Small intestine (tissue), 7 donors: Measurements from ENCODE around the gene CERS4. TPM values are rescaled to one million over a fixed set of nuclear protein-coding genes. Genes with fewer than 3 reads are reported as not detected.
"Not testable (repeated sequence)": the region's sequence is repeated elsewhere in the genome, so short reads cannot be mapped to it uniquely, and the experiment has no call there.

Source experiments
- DNase-seq, 2 donors: peaks; one replicate each; pipeline versions ENCODE4 v3.0.0 to v3.0.0-alpha.2; 2013
- FAIRE-seq: peaks from 2 replicates; lab custom pipeline; 2012; peaks lifted over from hg19 to GRCh38; lab: Jason Lieb, UNC
- H3K27ac ChIP-seq, 3 donors: one replicate each; pipeline ENCODE4 v1.5.1; 2013; ENCODE audit warnings: low read length in 2 of 3, mild to moderate bottlenecking in 2 of 3, control low read depth in 1 of 3, inconsistent platforms in 1 of 3, low read depth in 1 of 3, moderate library complexity in 1 of 3
- H3K27me3 ChIP-seq, 3 donors: one replicate each; pipeline ENCODE4 v1.6.1; 2013; ENCODE audit warnings: low read length in 3 of 3, inconsistent platforms in 1 of 3; ENCODE audit not compliant: control insufficient read depth in 3 of 3, insufficient read depth in 3 of 3
- H3K36me3 ChIP-seq, 3 donors: one replicate each; pipeline ENCODE4 v1.6.1; 2013; ENCODE audit warnings: low read length in 3 of 3, inconsistent platforms in 1 of 3, low read depth in 1 of 3, mild to moderate bottlenecking in 1 of 3, moderate library complexity in 1 of 3; ENCODE audit not compliant: control insufficient read depth in 3 of 3, insufficient read depth in 2 of 3
- H3K4me1 ChIP-seq, 3 donors: one replicate each; pipeline ENCODE4 v1.6.1; 2013; ENCODE audit warnings: low read length in 2 of 3, inconsistent platforms in 1 of 3, low read depth in 1 of 3, mild to moderate bottlenecking in 1 of 3, moderate library complexity in 1 of 3; ENCODE audit not compliant: control insufficient read depth in 3 of 3, insufficient read depth in 2 of 3
- H3K4me3 ChIP-seq, 3 donors: one replicate each; pipeline ENCODE4 v1.5.1; 2013; ENCODE audit warnings: low read length in 3 of 3, control low read depth in 1 of 3, inconsistent platforms in 1 of 3, low read depth in 1 of 3, mild to moderate bottlenecking in 1 of 3, moderate library complexity in 1 of 3
- H3K9me3 ChIP-seq, 2 donors: one replicate each; pipeline ENCODE4 v1.6.1; 2013; ENCODE audit warnings: low read depth in 1 of 2, low read length in 1 of 2; ENCODE audit not compliant: control insufficient read depth in 2 of 2, insufficient read depth in 1 of 2
- WGBS, 3 donors: extraction: QIAGEN DNeasy Blood & Tissue Kit; methylation state at CpG; one replicate each; pipeline ENCODE4 v1.1.7; 2013; 5-methylcytosine and 5-hydroxymethylcytosine counted together
- polyA plus RNA-seq, 4 donors: library from polyadenylated mRNA; stranded (reverse) in 3 of 4; unstranded in 1 of 4; fragments of 200-250 nt in 3 of 4; fragments of 120-200 nt in 1 of 4; gene quantifications; one replicate each; pipeline versions ENCODE4 v1.2.1 to v1.2.3, GENCODE V29; 2013
- donor health status: healthy with polysubstance abuse.
- donor health status: control.
- donor health status: control.
- donor health status: Bipolar disorder and iron deficiency.
- donor health status: healthy.

The CERS4 gene
- polyA plus RNA-seq, 4 donors = 0.89 to 127 (median 9.5) TPM

DNA sequence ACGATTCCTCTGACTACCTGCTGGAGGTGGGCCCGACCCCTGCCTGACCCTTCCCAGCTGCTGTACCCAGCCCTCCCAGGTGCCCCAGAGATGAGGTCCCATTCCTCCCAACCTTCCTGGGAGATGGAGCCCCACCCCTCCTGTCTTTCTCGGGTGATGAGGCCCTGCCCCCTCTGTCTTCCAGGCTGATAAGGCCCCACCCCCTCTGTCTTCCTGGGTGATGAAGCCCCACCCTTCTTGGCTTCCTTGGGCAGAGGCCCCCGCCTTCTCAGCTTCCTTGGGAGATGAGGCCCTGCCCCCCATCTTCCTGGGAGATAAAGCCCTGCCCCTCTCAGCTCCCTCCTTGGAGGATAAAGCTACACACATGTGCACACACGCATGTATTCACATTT is 47.9 kb downstream of the CERS4 start:
- no peaks in the 10 kb centered on the region for H3K27me3 ChIP-seq
- peak in 1 of 2 donors; percentile 85 for DNase-seq
- FAIRE-seq = no peak
- no peak overlapping the region for H3K27ac ChIP-seq
- H3K36me3 ChIP-seq = peaks cover 0 to 97% (median 4%) of the 10 kb centered on the region in 3 donors
- H3K9me3 ChIP-seq = no peaks in the 10 kb centered on the region
- WGBS, 3 donors = 40 to 61% (median 57%) methylated on average over 5 of the region's 5 CpGs
- H3K4me1 ChIP-seq = peaks cover 0 to 16% (median 0%) of the 10 kb centered on the region in 3 donors
- H3K4me3 ChIP-seq = no peak overlapping the region

DNA sequence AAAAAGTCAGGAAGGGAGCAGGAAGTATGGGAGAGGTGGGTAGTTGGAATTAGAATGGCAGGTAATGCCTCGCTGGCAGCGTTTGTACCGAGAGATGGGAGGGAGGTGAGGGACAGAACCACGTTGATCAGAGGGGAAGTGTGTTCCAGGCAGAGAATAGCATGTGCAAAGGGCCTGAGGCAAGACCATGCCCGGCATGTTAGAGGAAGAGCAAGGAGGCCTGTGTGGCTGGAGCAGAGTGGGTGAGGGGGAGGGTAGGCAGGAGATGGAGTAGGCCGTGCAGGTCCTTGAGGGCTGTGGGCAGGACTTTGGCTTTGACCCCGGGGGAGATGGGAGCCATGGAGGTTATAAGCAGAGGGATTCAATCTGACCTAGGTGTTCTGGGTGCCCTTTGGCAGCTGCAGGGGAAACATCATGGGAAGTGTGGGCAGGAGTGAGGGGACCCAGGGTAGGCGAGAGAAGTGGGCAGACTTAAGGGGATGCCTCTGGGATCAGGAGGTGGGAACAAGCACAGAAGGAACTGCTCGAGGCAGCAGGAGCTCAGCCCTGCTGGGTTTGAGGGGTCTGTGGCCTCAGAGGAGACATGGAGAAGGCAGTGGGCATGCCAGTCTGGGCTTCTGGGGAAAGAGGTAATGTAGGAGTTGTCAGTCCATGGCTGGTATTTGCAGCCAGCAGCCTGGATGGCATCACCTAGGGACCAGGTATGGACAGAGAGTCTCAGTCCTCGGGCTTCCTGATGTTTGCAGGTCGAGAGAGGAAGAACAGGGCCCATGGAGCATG is 50.2 kb downstream of the CERS4 start:
- Histone ChIP-seq H3K27ac (no peak overlapping the region), H3K27me3 (no peaks in the 10 kb centered on the region), H3K9me3 (no peaks in the 10 kb centered on the region), H3K4me3 (no peak overlapping the region), H3K4me1 (peaks cover 0 to 16% (median 0%) of the 10 kb centered on the region in 3 donors), H3K36me3 (peaks cover 0 to 87% (median 4%) of the 10 kb centered on the region in 3 donors)
- DNase-seq (no peak), FAIRE-seq (no peak)
- WGBS, 3 donors = 85 to 92% (median 92%) methylated on average over 11 of the region's 11 CpGs

DNA sequence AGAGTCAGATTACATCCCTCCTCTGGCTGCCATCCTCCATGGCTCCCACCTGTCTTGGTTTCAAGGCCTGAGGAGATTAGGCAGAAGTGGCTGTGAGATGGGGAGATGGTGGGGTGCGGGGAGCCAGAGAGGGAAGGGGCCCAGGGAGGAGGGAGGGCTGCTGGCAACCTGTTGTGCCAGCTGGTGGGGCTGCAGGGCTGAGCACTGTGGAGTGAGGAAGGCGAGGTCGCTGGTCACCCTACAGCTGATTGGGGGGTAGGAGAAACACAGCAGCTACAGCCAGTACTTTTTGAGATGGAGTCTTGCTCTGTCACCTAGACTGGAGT is 50.7 kb downstream of the CERS4 start:
- H3K27me3 ChIP-seq = no peaks in the 10 kb centered on the region
- H3K36me3 ChIP-seq = peaks cover 0 to 82% (median 4%) of the 10 kb centered on the region in 3 donors
- no peaks in the 10 kb centered on the region for H3K9me3 ChIP-seq
- no peak overlapping the region for H3K27ac ChIP-seq
- 76 to 97% (median 93%) methylated on average over 3 of the region's 3 CpGs for WGBS, 3 donors
- DNase-seq (no peak), FAIRE-seq (no peak)
- peaks cover 0 to 16% (median 0%) of the 10 kb centered on the region in 3 donors for H3K4me1 ChIP-seq
- no peak overlapping the region for H3K4me3 ChIP-seq

DNA sequence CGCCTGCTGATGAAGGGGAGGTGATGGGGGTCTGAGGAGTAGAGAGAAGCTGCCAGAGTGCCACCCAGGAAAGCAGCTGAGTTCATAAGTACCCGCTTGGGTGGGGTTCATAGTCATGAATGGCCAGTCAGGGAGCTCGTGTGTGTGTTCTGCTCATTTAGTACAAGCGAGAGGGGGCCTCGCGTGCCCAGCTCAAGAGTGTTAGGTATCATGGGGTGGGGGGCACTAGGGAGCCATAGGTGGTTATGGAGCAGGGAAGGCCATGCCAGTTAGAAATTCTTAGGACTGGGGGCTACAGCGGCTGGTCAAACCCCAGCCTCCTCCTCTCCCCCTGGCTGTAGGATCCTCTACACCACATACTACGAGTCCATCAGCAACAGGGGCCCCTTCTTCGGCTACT is 52.2 kb downstream of the CERS4 start:
- no peak for DNase-seq
- 93 to 96% (median 95%) methylated on average over 9 of the region's 9 CpGs for WGBS, 3 donors
- H3K36me3 ChIP-seq = peaks cover 0 to 67% (median 4%) of the 10 kb centered on the region in 3 donors

DNA sequence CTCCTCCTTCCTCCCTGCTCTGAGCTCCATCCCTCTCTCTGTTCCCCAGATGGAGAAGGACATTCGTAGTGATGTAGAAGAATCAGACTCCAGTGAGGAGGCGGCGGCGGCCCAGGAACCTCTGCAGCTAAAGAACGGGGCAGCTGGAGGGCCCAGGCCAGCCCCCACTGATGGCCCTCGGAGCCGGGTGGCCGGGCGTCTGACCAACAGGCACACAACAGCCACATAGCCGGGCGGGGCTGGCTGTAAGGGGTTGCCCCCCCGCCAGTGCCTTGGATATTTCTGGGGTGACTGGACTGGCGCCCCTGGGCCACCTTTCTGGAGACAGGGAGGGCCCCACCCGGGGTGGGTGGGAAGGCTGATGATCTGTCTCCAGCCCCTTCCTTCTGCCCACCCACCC is 52.7 kb downstream of the CERS4 start:
- H3K27ac ChIP-seq = no peak overlapping the region
- no peak overlapping the region for H3K4me3 ChIP-seq
- no peaks in the 10 kb centered on the region for H3K27me3 ChIP-seq
- no peak for DNase-seq
- WGBS, 3 donors = 92 to 95% (median 93%) methylated on average over 14 of the region's 14 CpGs
- peaks cover 0 to 62% (median 4%) of the 10 kb centered on the region in 3 donors for H3K36me3 ChIP-seq
- FAIRE-seq = no peak
- peaks cover 0 to 11% (median 0%) of the 10 kb centered on the region in 3 donors for H3K4me1 ChIP-seq
- peaks cover 0 to 3% of the 10 kb centered on the region in 2 donors for H3K9me3 ChIP-seq

More for the DNA sequence above, 52.2 kb downstream of the CERS4 start:
- no peak overlapping the region for H3K4me3 ChIP-seq
- peaks cover 0 to 3% of the 10 kb centered on the region in 2 donors for H3K9me3 ChIP-seq
- H3K27ac ChIP-seq = no peak overlapping the region
- peaks cover 0 to 16% (median 0%) of the 10 kb centered on the region in 3 donors for H3K4me1 ChIP-seq
- FAIRE-seq = no peak
- H3K27me3 ChIP-seq = no peaks in the 10 kb centered on the region

DNA sequence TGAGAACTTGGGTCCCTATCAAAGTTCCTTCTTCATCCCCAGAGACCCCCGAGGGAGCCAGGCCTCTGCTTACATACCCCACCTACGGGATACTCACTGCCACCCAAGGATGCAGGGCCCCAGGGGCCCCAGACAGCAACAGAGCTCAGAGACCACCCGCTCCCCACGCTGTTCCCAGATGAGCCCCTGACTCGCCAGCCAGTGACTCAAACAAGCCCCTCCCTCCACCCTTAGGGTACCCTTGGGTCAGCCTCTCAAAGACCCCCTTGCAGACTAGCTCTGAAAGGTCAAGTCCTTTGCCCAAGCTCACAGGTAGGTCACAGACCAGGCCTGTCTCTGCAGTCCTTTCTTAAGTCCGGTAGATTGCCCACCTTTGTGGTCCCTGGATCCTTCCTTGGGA is 53.3 kb downstream of the CERS4 start:
- Histone ChIP-seq H3K4me3 (no peak overlapping the region), H3K27ac (no peak overlapping the region), H3K4me1 (peaks cover 0 to 5% (median 0%) of the 10 kb centered on the region in 3 donors), H3K36me3 (peaks cover 0 to 56% (median 4%) of the 10 kb centered on the region in 3 donors), H3K9me3 (peaks cover 0 to 3% of the 10 kb centered on the region in 2 donors), H3K27me3 (no peaks in the 10 kb centered on the region)
- no peak for DNase-seq
- WGBS, 3 donors = 93 to 100% (median 95%) methylated on average over 6 of the region's 6 CpGs
- FAIRE-seq = no peak

DNA sequence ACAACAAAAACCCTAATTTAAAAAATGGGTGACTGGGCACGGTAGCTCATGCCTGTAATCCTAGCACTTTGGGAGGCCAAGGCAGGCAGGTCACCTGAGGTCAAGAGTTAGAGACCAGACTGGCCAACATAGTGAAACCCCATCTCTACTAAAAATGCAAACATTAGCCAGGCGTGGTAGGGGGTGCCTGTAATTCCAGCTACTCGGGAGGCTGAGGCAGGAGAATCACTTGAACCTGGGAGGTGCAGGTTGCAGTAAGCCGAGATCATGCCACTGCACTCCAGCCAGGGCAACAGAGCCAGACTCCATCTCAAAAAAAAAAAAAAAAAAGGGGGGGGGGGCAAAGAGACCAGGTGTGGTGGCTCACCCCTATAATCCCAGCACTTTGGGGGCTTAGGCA is 55.1 kb downstream of the CERS4 start:
- not testable (repeated sequence) for DNase-seq, FAIRE-seq, H3K4me1 ChIP-seq, H3K27me3 ChIP-seq, H3K4me3 ChIP-seq, H3K27ac ChIP-seq, H3K9me3 ChIP-seq
- 75 to 93% (median 90%) methylated on average over 4 of the region's 4 CpGs for WGBS, 3 donors
- H3K36me3 ChIP-seq = peaks cover 0 to 38% (median 0%) of the 10 kb centered on the region in 3 donors

DNA sequence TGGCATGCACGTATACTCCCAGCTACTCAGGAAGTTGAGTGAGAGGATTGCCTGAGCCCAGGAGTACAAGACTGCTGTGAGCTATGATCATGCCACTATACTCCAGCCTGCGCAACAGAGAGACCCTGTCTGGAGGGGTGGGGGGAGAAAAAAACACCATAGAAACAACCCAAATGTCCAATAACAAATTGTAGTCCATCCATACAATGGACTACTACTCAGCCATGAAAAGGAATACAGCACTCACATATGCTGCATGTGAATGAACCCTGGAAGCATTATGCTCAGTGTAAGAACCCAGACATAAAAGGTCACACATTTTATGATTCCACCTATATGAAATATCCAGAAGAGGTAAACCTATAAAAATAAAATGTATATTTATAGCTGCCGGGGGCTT is 56.7 kb downstream of the CERS4 start:
- H3K9me3 ChIP-seq = peaks cover 0 to 3% of the 10 kb centered on the region in 2 donors
- H3K4me1 ChIP-seq = no peaks in the 10 kb centered on the region
- H3K36me3 ChIP-seq = peaks cover 0 to 24% (median 0%) of the 10 kb centered on the region in 3 donors
- no peak for DNase-seq
- FAIRE-seq = no peak
- no peak overlapping the region for H3K4me3 ChIP-seq
- no peak overlapping the region for H3K27ac ChIP-seq
- no peaks in the 10 kb centered on the region for H3K27me3 ChIP-seq
- WGBS, 3 donors = 70 to 80% (median 73%) methylated on average over 3 of the region's 3 CpGs
